Measurements from ENCODE around the gene ATP8A2.

DNA sequence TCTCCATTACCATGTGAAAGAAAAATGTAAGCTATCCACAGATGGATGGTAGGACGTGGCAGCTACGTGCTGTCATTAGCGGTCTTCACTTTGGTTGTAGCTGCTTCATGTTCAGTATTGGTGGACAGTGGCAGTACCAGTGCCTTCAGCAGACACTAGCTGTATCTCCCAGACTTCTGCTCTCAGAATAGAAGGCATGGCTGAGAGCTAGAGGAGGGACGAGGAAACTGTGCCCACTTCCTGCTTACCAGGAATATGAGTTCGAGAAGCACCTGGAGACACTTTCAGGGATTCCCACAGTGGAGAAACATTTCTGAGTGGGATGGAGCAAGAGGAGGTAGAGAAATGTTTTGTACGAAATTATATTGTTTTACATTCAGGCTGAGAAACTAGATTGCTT is 686.9 kb downstream of the ATP8A2 start:
- TF ChIP-seq CTCF (IDR thresholded peaks at IDR 0.05) (no peak), POLR2A (IDR thresholded peaks at IDR 0.05) (no peak)

Data from right lobe of liver (tissue), 4 donors.